CD4-positive, CD25-positive, alpha-beta regulatory T cell (primary cell): ENCODE results near the gene DVL1. TPM values are rescaled to one million over a fixed set of nuclear protein-coding genes. Genes with fewer than 3 reads are reported as not detected.

ENCODE experiments used
- ATAC-seq, 2 donors: fragments of 150-1000 bp; cut with Tn5 transposase; one replicate each; pipeline ENCODE4 v1.10.0; 2021; ENCODE audit warnings: low read depth in 2 of 2, moderate number of reproducible peaks in 2 of 2, moderate library complexity in 1 of 2
- DNase-seq, 3 donors: peaks; one replicate each; pipeline versions ENCODE4 v3.0.0 to v3.0.0-alpha.2; 2012 to 2022; ENCODE audit warnings: mixed read lengths in 1 of 3
- H3K27ac ChIP-seq: one replicate; pipeline ENCODE4 v1.7.0; 2013; ENCODE audit warnings: mild to moderate bottlenecking, low read length; ENCODE audit not compliant: insufficient read depth, poor library complexity, severe bottlenecking
- H3K27me3 ChIP-seq: one replicate; pipeline ENCODE4 v1.7.0; 2013; ENCODE audit warnings: low read length; ENCODE audit not compliant: control insufficient read depth, insufficient read depth
- H3K36me3 ChIP-seq: one replicate; pipeline ENCODE4 v1.7.0; 2013; ENCODE audit warnings: mild to moderate bottlenecking, low read length, moderate library complexity; ENCODE audit not compliant: control insufficient read depth, insufficient read depth
- H3K4me1 ChIP-seq: 2 replicates; pipeline ENCODE4 v1.7.0; 2013; ENCODE audit warnings: mild to moderate bottlenecking, low read length; ENCODE audit not compliant: insufficient read depth, control insufficient read depth, poor library complexity, severe bottlenecking
- H3K4me3 ChIP-seq: one replicate; pipeline ENCODE4 v1.7.0; 2013; ENCODE audit warnings: low read depth, mild to moderate bottlenecking, low read length, moderate library complexity
- H3K9me3 ChIP-seq, 2 experiments: 1 replicate in 1 of 2; 2 replicates in 1 of 2; pipeline ENCODE4 v1.7.0; 2013; ENCODE audit warnings: low read length in 2 of 2, mild to moderate bottlenecking in 1 of 2, moderate library complexity in 1 of 2; ENCODE audit not compliant: control insufficient read depth in 2 of 2
- H3K27ac Mint-ChIP-seq, 3 donors: one replicate each; pipeline ENCODE4 v1.8.0; 2020 to 2022; ENCODE audit warnings: mild to moderate bottlenecking in 3 of 3, mixed read lengths in 3 of 3, moderate library complexity in 2 of 3
- H3K27me3 Mint-ChIP-seq: one replicate; pipeline ENCODE4 v1.8.0; 2022; ENCODE audit warnings: mild to moderate bottlenecking, mixed read lengths
- H3K36me3 Mint-ChIP-seq: one replicate; pipeline ENCODE4 v1.8.0; 2020; ENCODE audit warnings: mixed read lengths
- H3K4me1 Mint-ChIP-seq, 4 donors: one replicate each; pipeline ENCODE4 v1.8.0; 2020 to 2022; ENCODE audit warnings: mixed read lengths in 4 of 4, mild to moderate bottlenecking in 1 of 4
- H3K4me3 Mint-ChIP-seq, 4 donors: one replicate each; pipeline ENCODE4 v1.8.0; 2020 to 2022; ENCODE audit warnings: mild to moderate bottlenecking in 4 of 4, mixed read lengths in 4 of 4, moderate library complexity in 3 of 4
- H3K9me3 Mint-ChIP-seq, 7 donors: one replicate each; pipeline ENCODE4 v1.8.0; 2020 to 2022; ENCODE audit warnings: mixed read lengths in 7 of 7, mild to moderate bottlenecking in 3 of 7, moderate library complexity in 2 of 7
- polyA plus RNA-seq, 4 donors: library from polyadenylated mRNA; unstranded; fragments of 300-500 nt; fragmentation: Illumina TruSeq; gene quantifications; one replicate each; pipeline ENCODE4 v1.2.3, GENCODE V29; 2021
- total RNA-seq: library from RNA; stranded (reverse); gene quantifications from one replicate; pipeline ENCODE4 v1.2.3, GENCODE V29; 2022

DVL1 gene
- total and polyA plus RNA-seq, 5 donors from 2014 or later: 0.43 to 40.0 (median 1.00) TPM

DNA sequence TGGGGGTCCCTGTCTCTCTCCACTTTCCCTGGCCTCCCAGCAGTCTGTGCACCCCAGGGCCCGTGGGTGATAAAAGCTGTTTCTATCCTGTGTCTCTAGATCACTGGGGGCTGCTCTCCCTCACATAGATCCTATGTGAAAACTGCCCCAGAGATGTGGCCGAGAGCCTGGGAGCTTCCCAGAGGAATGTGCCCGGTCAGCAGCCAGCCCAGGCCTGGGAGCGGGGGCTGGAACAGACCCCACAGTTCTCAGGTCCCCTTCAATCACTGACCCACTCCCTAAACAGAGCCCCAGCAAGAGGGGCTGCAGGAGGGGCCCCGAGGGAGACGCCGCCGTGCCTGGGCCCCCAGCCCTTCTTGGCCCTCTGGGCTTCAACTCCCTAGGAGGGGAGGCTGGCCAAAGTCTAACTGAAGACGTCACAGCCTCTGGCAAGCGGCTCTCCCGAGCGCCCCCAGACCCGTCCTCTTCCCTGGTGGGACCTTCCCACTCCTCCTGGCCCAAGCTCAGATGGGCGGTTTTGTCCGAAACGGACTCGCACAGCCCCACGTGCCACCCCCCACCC is 8.7 kb upstream of the DVL1 start:
- Mint-ChIP-seq H3K27ac (no peak overlapping the region), H3K4me3 (peak overlapping the region in 1 of 4 donors; percentile 63), H3K9me3 (no peaks in the 10 kb centered on the region), H3K4me1 (peaks cover 0 to 12% (median 1%) of the 10 kb centered on the region in 4 donors), H3K36me3 (no peaks in the 10 kb centered on the region), H3K27me3 (peaks cover 22% of the 10 kb centered on the region)
- Histone ChIP-seq H3K27ac (no peak overlapping the region), H3K36me3 (no peaks in the 10 kb centered on the region), H3K4me3 (no peak overlapping the region), H3K27me3 (no peaks in the 10 kb centered on the region), H3K9me3 (no peaks in the 10 kb centered on the region), H3K4me1 (peaks cover 29% of the 10 kb centered on the region)
- DNase-seq (no peak), ATAC-seq (no peak)

- Mint-ChIP-seq H3K4me3 (no peak overlapping the region), H3K27me3 (peaks cover 29% of the 10 kb centered on the region)
Measured at GRCh38 chr1:1356796-1357401, 7.7 kb upstream of the DVL1 start.

GRCh38 chr1:1356166-1356795 is 7.1 kb upstream of the DVL1 start:
- peaks cover 32% of the 10 kb centered on the region for H3K27me3 Mint-ChIP-seq
- H3K4me3 Mint-ChIP-seq: no peak overlapping the region
- no peak overlapping the region for H3K27ac ChIP-seq
- ATAC-seq: no peak
- H3K27ac Mint-ChIP-seq: no peak overlapping the region
- peaks cover 29% of the 10 kb centered on the region for H3K4me1 ChIP-seq
- no peak overlapping the region for H3K4me3 ChIP-seq
- no peaks in the 10 kb centered on the region for H3K27me3 ChIP-seq
- H3K36me3 Mint-ChIP-seq: no peaks in the 10 kb centered on the region
- no peaks in the 10 kb centered on the region for H3K36me3 ChIP-seq
- H3K4me1 Mint-ChIP-seq: peaks cover 0 to 22% (median 1%) of the 10 kb centered on the region in 4 donors
- H3K9me3 ChIP-seq: no peaks in the 10 kb centered on the region
- no peaks in the 10 kb centered on the region for H3K9me3 Mint-ChIP-seq
- DNase-seq: no peak

More at GRCh38 chr1:1356796-1357401, 7.7 kb upstream of the DVL1 start:
- Histone ChIP-seq H3K4me3 (no peak overlapping the region), H3K27ac (no peak overlapping the region), H3K4me1 (peaks cover 29% of the 10 kb centered on the region), H3K9me3 (no peaks in the 10 kb centered on the region), H3K36me3 (no peaks in the 10 kb centered on the region), H3K27me3 (no peaks in the 10 kb centered on the region)
- Mint-ChIP-seq H3K36me3 (no peaks in the 10 kb centered on the region), H3K27ac (peak overlapping the region in 1 of 3 donors; percentile 42), H3K4me1 (peaks cover 0 to 22% (median 1%) of the 10 kb centered on the region in 4 donors), H3K9me3 (no peaks in the 10 kb centered on the region)
- DNase-seq: no peak
- no peak for ATAC-seq

GRCh38 chr1:1355416-1355815 is 6.2 kb upstream of the DVL1 start:
- DNase-seq (no peak), ATAC-seq (no peak)
- Histone ChIP-seq H3K36me3 (no peaks in the 10 kb centered on the region), H3K4me1 (peaks cover 29% of the 10 kb centered on the region), H3K27ac (no peak overlapping the region), H3K27me3 (no peaks in the 10 kb centered on the region), H3K4me3 (no peak overlapping the region), H3K9me3 (no peaks in the 10 kb centered on the region)
- peaks cover 32% of the 10 kb centered on the region for H3K27me3 Mint-ChIP-seq
- no peak overlapping the region for H3K27ac Mint-ChIP-seq
- no peaks in the 10 kb centered on the region for H3K9me3 Mint-ChIP-seq
- no peak overlapping the region for H3K4me3 Mint-ChIP-seq
- peaks cover 0 to 22% (median 0%) of the 10 kb centered on the region in 4 donors for H3K4me1 Mint-ChIP-seq
- H3K36me3 Mint-ChIP-seq: no peaks in the 10 kb centered on the region

DNA sequence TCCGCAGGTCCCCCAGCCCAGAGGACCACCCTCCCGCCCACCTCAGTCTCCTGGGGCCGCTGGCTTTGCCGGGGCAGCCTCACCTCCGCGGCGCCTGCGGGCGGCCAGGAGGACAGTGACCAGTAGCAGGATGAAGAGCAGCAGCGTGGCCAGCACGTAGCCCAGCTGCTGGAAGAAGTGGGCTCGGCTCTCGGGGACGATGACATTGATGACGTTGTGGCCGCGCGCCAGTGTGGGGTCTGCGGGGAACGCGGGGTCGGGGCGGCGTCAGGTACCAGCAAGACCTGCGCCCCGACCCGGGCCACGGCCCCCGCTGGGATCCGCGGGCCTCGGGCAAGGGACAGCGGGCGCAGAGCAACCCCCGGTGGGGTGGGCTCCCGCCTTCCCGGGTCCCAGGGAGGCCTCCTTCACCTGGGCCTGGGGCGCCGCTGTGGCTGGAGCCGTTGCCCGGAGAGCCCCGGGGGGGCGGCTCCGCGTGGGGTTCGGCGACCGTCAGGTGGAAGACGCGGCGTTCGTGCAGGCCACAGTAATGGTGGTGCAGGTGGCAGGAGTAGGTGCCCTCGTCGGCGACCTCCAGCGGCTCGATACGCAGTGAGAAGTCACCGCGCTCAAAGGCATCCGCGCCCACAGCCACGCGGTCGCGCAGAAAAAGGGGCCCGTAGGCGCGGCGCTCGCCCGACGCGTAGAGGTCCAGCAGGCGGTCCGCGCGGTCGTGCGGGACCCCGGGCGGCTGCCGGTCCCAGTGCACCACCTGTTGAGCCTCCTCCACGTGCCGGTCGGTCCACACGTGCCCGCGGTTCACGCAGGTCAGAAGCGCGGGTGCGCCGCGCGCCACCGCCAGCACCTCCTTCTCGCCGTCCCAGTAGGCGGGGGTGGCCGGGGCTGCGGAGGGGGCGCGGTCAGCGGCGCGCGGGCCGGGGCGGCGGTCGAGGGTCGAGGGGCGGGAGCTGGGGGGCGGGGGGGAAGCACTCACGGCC is 5.3 kb upstream of the DVL1 start:
- Histone ChIP-seq H3K36me3 (no peaks in the 10 kb centered on the region), H3K27me3 (no peaks in the 10 kb centered on the region), H3K4me1 (peaks cover 29% of the 10 kb centered on the region), H3K9me3 (no peaks in the 10 kb centered on the region), H3K4me3 (no peak overlapping the region), H3K27ac (no peak overlapping the region)
- Mint-ChIP-seq H3K27ac (no peak overlapping the region), H3K27me3 (peaks cover 32% of the 10 kb centered on the region), H3K4me3 (peak overlapping the region in 2 of 4 donors; percentile 15 to 35), H3K9me3 (no peaks in the 10 kb centered on the region), H3K36me3 (no peaks in the 10 kb centered on the region), H3K4me1 (peaks cover 0 to 22% (median 0%) of the 10 kb centered on the region in 4 donors)
- DNase-seq (no peak), ATAC-seq (no peak)

DNA sequence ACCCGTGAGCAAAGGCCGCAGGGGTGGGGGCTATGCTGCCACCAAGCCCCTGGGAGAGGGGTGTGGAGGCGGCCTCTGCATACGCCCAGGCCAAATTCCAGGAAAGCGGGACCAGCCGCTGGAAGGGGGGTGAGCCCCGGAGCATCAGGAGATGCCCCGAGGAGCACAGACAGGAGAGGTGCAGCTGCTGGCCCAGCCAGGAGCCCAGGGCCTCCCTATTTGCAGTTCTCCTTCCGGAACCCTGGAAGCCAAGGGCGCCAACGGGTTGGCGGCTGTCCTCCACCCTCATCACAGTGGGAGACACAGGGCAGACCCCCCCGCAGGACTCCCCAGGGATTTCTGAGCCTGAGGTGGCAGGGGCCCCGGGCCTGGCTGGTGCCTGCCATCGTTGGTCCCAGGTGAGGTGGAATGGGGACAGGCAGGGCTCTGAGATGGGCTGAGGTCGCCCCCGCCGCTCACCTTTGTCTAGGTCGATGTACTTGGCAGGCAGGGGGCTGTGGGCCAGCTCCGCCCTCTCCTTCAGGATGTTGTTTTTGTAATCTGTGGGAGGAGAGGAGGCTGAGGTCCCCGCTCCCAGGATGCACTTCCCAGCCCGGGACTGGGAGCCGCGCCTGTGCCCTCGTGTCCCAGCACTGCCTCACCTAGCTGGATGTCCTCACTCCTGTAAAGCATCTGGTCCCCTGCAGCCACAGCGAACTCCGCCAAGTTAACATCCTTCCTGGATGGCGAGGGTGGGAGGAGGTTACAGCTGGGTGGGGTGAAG is 4.4 kb upstream of the DVL1 start:
- H3K27me3 Mint-ChIP-seq: peaks cover 26% of the 10 kb centered on the region
- H3K4me3 ChIP-seq: no peak overlapping the region
- no peaks in the 10 kb centered on the region for H3K9me3 Mint-ChIP-seq
- no peaks in the 10 kb centered on the region for H3K9me3 ChIP-seq
- no peak overlapping the region for H3K27ac ChIP-seq
- peaks cover 28% of the 10 kb centered on the region for H3K4me1 ChIP-seq
- no peak for ATAC-seq
- no peaks in the 10 kb centered on the region for H3K36me3 ChIP-seq
- no peaks in the 10 kb centered on the region for H3K27me3 ChIP-seq
- no peak for DNase-seq
- no peak overlapping the region for H3K27ac Mint-ChIP-seq
- H3K4me3 Mint-ChIP-seq: peak overlapping the region in 2 of 4 donors; percentile 77 to 84
- peaks cover 0 to 19% (median 0%) of the 10 kb centered on the region in 4 donors for H3K4me1 Mint-ChIP-seq
- no peaks in the 10 kb centered on the region for H3K36me3 Mint-ChIP-seq
